Retinal pigment epithelial cell (primary cell): ENCODE results near the gene ACVR2B.
"Not testable (repeated sequence)": the region's sequence is repeated elsewhere in the genome, so short reads cannot be mapped to it uniquely, and the experiment has no call there.

Experiments used
- DNase-seq: peaks from one replicate; pipeline ENCODE4 v3.0.0-alpha.2; 2010; ENCODE audit warnings: low read depth
- H3K4me3 ChIP-seq: 2 replicates; pipeline ENCODE4 v1.5.1; 2011; ENCODE audit warnings: mild to moderate bottlenecking, low read length, control low read depth, moderate library complexity
- TF ChIP-seq, protein P1 (sequence below): conservative IDR thresholded peaks from 2 replicates; pipeline ENCODE4 v1.5.1; 2011; ENCODE audit warnings: low read depth, low read length, control low read depth, inconsistent platforms

The ACVR2B gene

GRCh38 chr3:38453075-38453912, at the start of gene ACVR2B:
Gene ACVR2B, plus strand, starts transcription at chr3:38453890. Its CDS starts 433 bp downstream, at chr3:38454323.
- H3K4me3 ChIP-seq: peak within 1 kb of the TSS; percentile 70
- TF ChIP-seq, protein P1, sequence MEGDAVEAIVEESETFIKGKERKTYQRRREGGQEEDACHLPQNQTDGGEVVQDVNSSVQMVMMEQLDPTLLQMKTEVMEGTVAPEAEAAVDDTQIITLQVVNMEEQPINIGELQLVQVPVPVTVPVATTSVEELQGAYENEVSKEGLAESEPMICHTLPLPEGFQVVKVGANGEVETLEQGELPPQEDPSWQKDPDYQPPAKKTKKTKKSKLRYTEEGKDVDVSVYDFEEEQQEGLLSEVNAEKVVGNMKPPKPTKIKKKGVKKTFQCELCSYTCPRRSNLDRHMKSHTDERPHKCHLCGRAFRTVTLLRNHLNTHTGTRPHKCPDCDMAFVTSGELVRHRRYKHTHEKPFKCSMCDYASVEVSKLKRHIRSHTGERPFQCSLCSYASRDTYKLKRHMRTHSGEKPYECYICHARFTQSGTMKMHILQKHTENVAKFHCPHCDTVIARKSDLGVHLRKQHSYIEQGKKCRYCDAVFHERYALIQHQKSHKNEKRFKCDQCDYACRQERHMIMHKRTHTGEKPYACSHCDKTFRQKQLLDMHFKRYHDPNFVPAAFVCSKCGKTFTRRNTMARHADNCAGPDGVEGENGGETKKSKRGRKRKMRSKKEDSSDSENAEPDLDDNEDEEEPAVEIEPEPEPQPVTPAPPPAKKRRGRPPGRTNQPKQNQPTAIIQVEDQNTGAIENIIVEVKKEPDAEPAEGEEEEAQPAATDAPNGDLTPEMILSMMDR: no peak
- peak; percentile 21 for DNase-seq

GRCh38 chr3:38404286-38404685, 49.4 kb upstream of the ACVR2B start:
- TF ChIP-seq, protein P1: no peak
- no peak overlapping the region for H3K4me3 ChIP-seq
- DNase-seq: peak; percentile 16

GRCh38 chr3:38411591-38411990, 42.1 kb upstream of the ACVR2B start:
- no peak overlapping the region for H3K4me3 ChIP-seq
- no peak for DNase-seq
- TF ChIP-seq, protein P1: no peak

- H3K4me3 ChIP-seq, DNase-seq: not testable (repeated sequence)
These were observed 32.9 kb upstream of the ACVR2B start for GRCh38 chr3:38420758-38421157.

- no peak for DNase-seq
- H3K4me3 ChIP-seq: no peak overlapping the region
- TF ChIP-seq, protein P1: no peak
These were observed 31.9 kb upstream of the ACVR2B start for GRCh38 chr3:38421679-38422336.

DNA sequence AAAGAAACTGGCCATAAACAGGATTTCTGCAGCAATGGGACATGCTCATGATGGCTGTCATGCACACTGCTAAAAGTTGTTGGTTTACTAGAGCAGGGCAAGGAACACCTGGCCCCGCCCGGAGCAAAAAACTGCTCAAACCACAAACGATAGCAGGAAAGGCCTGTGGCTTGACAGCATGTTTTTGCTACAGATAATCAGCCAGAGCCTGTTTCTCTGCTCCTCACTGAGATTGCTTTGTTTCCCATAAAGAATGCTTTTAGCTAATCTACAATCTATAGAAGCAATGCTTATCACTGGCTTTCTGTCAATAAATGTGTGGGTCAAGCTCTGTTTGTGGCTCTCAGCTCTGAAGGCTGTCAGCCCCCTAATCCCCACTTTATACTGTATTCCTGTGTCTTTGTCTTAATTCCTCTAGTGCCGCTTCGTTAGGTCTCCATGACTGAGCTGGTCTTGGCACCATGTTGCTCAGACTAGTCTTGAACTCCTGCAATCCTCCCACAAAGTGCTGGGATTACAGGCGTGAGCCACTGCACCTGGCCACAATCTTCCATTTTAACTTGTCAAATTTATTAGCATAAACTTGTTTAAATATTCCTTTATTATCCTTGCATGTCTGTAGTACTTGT, 26.8 kb upstream of the ACVR2B start:
- not testable (repeated sequence) for H3K4me3 ChIP-seq, DNase-seq

- not testable (repeated sequence) for H3K4me3 ChIP-seq, DNase-seq
These were observed 20.6 kb upstream of the ACVR2B start for GRCh38 chr3:38432871-38433658.

DNA sequence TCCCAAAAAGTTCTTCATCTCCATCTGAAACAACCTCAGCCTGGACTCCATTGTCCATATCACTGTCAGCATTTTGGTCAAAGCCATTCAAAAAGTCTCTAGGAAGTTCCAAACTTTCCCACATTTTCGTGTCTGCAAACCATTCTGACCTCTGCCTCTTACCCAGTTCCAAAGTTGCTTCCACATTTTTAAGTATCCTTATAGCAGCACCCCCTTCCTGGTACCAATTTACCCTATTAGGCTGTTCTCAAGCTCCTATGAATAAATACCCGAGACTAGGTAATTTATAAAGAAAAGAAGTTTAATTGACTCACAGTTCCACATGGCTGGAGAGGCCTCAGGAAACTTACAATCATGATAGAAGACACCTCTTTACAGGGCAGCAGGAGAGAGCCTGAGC, 20.0 kb upstream of the ACVR2B start:
- not testable (repeated sequence) for DNase-seq, H3K4me3 ChIP-seq

- not testable (repeated sequence) for DNase-seq
These were observed 15.1 kb upstream of the ACVR2B start for GRCh38 chr3:38438436-38439069.

DNA sequence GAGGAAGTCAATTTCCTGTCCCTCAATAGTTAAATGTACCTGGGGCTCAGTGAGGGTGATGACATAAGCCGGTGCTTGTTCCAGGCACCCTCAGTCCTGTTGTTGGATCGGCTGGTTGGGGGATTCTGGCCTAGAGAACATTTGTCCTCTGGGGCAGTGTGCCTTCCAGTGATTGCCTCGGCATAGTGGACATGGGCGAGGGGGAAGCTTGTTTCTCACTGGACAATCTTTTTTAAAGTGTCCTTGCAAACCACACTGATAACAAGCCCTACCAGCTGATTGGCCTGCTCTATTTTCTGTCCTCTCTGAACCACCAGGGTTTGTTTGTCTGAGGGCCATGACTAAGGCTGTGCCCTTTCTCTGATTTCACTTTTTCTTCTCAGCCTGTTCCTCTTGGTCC, 10.5 kb upstream of the ACVR2B start:
- H3K4me3 ChIP-seq, DNase-seq: not testable (repeated sequence)

More at GRCh38 chr3:38438436-38439069, 15.1 kb upstream of the ACVR2B start:
- H3K4me3 ChIP-seq: not testable (repeated sequence)
